ENCODE results near the gene IGSF9. TPM values are rescaled to one million over a fixed set of nuclear protein-coding genes. Genes with fewer than 3 reads are reported as not detected.
"Not testable (repeated sequence)": the region's sequence is repeated elsewhere in the genome, so short reads cannot be mapped to it uniquely, and the experiment has no call there.

IGSF9 gene
- total RNA-seq, 4 donors from 2014 or later, result 0.17 to 0.23 TPM; not detected in 2

DNA sequence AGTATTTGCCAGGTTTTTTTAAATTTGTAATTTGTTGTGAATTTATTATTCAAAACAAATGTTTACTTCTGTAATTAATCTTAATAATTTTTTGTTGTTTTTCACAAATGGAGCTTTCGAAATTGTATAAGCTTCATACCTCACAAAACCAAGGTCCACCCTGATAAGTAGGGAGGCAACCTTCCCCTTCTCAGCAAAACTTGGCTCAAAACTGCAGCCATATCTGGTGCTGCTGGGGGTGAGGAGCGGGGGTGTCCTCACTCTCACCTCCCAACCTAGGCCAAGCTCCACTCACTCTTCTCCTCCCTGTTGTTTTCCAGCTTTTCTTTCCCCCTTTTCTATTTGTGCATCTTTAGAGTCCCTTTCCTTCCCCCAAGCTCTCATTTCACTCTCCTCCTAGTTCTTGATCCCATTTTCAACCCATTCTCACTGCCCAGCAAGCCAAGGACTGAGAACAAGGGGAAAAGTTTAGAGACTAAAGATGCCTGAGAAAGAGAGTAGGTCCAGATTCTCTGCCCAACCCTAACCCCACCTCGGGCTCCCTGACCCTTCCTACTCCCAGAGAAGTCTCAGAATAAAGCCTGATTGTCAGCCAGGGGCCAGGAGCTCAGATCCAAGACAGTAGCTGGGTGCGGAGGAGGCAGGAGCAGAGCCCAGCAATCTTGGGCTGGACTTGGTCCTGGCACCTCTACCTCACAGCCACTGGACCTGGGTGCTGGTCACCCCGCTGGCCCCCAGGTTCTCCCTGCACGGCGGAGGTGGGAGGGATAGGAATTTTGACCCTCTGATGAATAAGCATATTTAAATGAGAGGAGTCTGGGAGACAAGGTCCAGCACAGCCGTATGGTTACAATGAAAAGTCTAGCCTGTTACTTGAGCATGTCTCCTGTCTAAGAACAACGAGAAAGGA is 37.1 kb downstream of the IGSF9 start:
- no peaks in the 10 kb centered on the region for H3K27me3 ChIP-seq
- intact Hi-C loops (cut with DNase I), result no loop called here
- WGBS, result 75% methylated on average over 8 of the region's 9 CpGs
- no peak overlapping the region for H3K27ac ChIP-seq (replicated peaks in 1 of 4)
- peaks cover 18 to 31% (median 25%) of the 10 kb centered on the region in 4 donors for H3K4me1 ChIP-seq
- no peaks in the 10 kb centered on the region for H3K36me3 ChIP-seq
- no peaks in the 10 kb centered on the region for H3K9me3 ChIP-seq
- no peak overlapping the region for H3K4me3 ChIP-seq
- DNase-seq (ENCODE audit: extremely low spot score), result no peak
- TF ChIP-seq, protein P1, sequence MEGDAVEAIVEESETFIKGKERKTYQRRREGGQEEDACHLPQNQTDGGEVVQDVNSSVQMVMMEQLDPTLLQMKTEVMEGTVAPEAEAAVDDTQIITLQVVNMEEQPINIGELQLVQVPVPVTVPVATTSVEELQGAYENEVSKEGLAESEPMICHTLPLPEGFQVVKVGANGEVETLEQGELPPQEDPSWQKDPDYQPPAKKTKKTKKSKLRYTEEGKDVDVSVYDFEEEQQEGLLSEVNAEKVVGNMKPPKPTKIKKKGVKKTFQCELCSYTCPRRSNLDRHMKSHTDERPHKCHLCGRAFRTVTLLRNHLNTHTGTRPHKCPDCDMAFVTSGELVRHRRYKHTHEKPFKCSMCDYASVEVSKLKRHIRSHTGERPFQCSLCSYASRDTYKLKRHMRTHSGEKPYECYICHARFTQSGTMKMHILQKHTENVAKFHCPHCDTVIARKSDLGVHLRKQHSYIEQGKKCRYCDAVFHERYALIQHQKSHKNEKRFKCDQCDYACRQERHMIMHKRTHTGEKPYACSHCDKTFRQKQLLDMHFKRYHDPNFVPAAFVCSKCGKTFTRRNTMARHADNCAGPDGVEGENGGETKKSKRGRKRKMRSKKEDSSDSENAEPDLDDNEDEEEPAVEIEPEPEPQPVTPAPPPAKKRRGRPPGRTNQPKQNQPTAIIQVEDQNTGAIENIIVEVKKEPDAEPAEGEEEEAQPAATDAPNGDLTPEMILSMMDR (IDR thresholded peaks at IDR 0.05), result no peak
- TF ChIP-seq POLR2AphosphoS5 (IDR thresholded peaks at IDR 0.05) (no peak), POLR2A (IDR thresholded peaks at IDR 0.05; ENCODE audit: low read depth) (no peak), EP300 (IDR thresholded peaks at IDR 0.05) (no peak)

- no peak for TF ChIP-seq POLR2A (IDR thresholded peaks at IDR 0.05; ENCODE audit: low read depth)
- TF ChIP-seq, protein P1 (IDR thresholded peaks at IDR 0.05), result no peak
- TF ChIP-seq POLR2AphosphoS5 (IDR thresholded peaks at IDR 0.05), result no peak
- TF ChIP-seq EP300 (IDR thresholded peaks at IDR 0.05), result no peak
- intact Hi-C loops (cut with DNase I), result no loop called here
Measured at GRCh38 chr1:159906960-159907359, 38.5 kb downstream of the IGSF9 start.

GRCh38 chr1:159904036-159904435 is 41.4 kb downstream of the IGSF9 start:
- DNase-seq (ENCODE audit: extremely low spot score); H3K27ac ChIP-seq (replicated peaks in 1 of 4); intact Hi-C loops (cut with DNase I); H3K27me3 ChIP-seq; H3K4me3 ChIP-seq; H3K9me3 ChIP-seq; H3K36me3 ChIP-seq: not testable (repeated sequence)
- peaks cover 11 to 17% (median 12%) of the 10 kb centered on the region in 4 donors for H3K4me1 ChIP-seq
- 65% methylated on average over 3 of the region's 3 CpGs for WGBS

More at GRCh38 chr1:159906960-159907359, 38.5 kb downstream of the IGSF9 start:
- no peaks in the 10 kb centered on the region for H3K9me3 ChIP-seq
- H3K4me3 ChIP-seq, result no peak overlapping the region
- H3K36me3 ChIP-seq, result no peaks in the 10 kb centered on the region
- WGBS, result 85% methylated on average over 1 of the region's 1 CpG
- no peak for DNase-seq (ENCODE audit: extremely low spot score)
- H3K27me3 ChIP-seq, result no peaks in the 10 kb centered on the region
- H3K4me1 ChIP-seq, result peaks cover 12 to 21% (median 18%) of the 10 kb centered on the region in 4 donors
- no peak overlapping the region for H3K27ac ChIP-seq (replicated peaks in 1 of 4)

DNA sequence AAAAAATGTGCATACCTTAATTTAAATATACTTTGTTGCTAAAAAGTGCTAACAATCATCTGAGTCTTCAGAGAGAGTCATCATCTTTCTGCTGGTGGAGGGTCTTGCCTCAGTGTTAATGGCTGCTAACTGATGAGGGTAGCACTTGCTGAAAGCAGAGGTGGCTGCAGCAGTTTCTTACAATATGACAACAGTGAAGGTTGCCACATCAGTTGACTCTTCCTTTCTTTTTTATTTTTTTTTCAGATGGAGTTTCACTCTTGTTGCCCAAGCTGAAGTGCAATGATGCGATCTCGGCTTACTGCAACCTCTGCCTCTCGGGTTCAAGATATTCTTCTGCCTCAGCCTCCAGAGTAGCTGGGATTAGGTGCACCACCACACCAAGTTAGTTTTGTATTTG is 42.9 kb downstream of the IGSF9 start:
- Histone ChIP-seq H3K4me3 (no peak overlapping the region), H3K36me3 (no peaks in the 10 kb centered on the region), H3K9me3 (no peaks in the 10 kb centered on the region), H3K4me1 (peaks cover 11 to 19% (median 12%) of the 10 kb centered on the region in 4 donors), H3K27ac (replicated peaks in 1 of 4) (no peak overlapping the region), H3K27me3 (no peaks in the 10 kb centered on the region)
- 90% methylated on average over 3 of the region's 3 CpGs for WGBS
- intact Hi-C loops (cut with DNase I), result no loop called here
- TF ChIP-seq, protein P1 (IDR thresholded peaks at IDR 0.05), result no peak
- no peak for TF ChIP-seq EP300 (IDR thresholded peaks at IDR 0.05)
- TF ChIP-seq POLR2AphosphoS5 (IDR thresholded peaks at IDR 0.05), result no peak
- TF ChIP-seq POLR2A (IDR thresholded peaks at IDR 0.05; ENCODE audit: low read depth), result no peak
- no peak for DNase-seq (ENCODE audit: extremely low spot score)

- DNase-seq (ENCODE audit: extremely low spot score), result no peak
- WGBS, result 91% methylated on average over 2 of the region's 2 CpGs
- no peaks in the 10 kb centered on the region for H3K36me3 ChIP-seq
- peak overlapping the region in 1 of 4 donors; percentile 53 for H3K27ac ChIP-seq (replicated peaks in 1 of 4)
- no peak overlapping the region for H3K4me3 ChIP-seq
- peaks cover 11 to 20% (median 15%) of the 10 kb centered on the region in 4 donors for H3K4me1 ChIP-seq
- no peak for TF ChIP-seq EP300 (IDR thresholded peaks at IDR 0.05)
- TF ChIP-seq POLR2A (IDR thresholded peaks at IDR 0.05; ENCODE audit: low read depth), result no peak
- no peak for TF ChIP-seq POLR2AphosphoS5 (IDR thresholded peaks at IDR 0.05)
- TF ChIP-seq, protein P1 (IDR thresholded peaks at IDR 0.05), result no peak
- intact Hi-C loops (cut with DNase I), result no loop called here
- H3K27me3 ChIP-seq, result no peaks in the 10 kb centered on the region
- no peaks in the 10 kb centered on the region for H3K9me3 ChIP-seq
Measured at GRCh38 chr1:159900755-159901360, 44.6 kb downstream of the IGSF9 start.
